Hepatocyte (in vitro differentiated cells): ENCODE measurements around the gene KIAA0825. TPM values are rescaled to one million over a fixed set of nuclear protein-coding genes. Genes with fewer than 3 reads are reported as not detected.

Source experiments
- DNase-seq: peaks from one replicate; pipeline ENCODE4 v3.0.0-alpha.2; 2016; ENCODE audit warnings: low spot score
- H2AFZ ChIP-seq: fragments of 200-600 bp; sonication (generic); 2 replicates; pipeline ENCODE4 v1.6.0; 2016; ENCODE audit warnings: antibody characterized with exemption, mild to moderate bottlenecking
- H3K27ac ChIP-seq: fragments of 200-600 bp; sonication (generic); 2 replicates; pipeline ENCODE4 v1.5.1; 2016; ENCODE audit warnings: mild to moderate bottlenecking
- H3K27me3 ChIP-seq: fragments of 200-600 bp; sonication (generic); 2 replicates; pipeline ENCODE4 v1.6.1; 2016
- H3K36me3 ChIP-seq: fragments of 200-600 bp; sonication (generic); replicated peaks from 2 replicates; pipeline ENCODE4 v1.5.1; 2016; ENCODE audit warnings: low read depth; ENCODE audit not compliant: insufficient read depth
- H3K4me1 ChIP-seq: fragments of 200-600 bp; sonication (generic); 2 replicates; pipeline ENCODE4 v1.5.1; 2016; ENCODE audit warnings: mild to moderate bottlenecking, moderate library complexity; ENCODE audit not compliant: insufficient read depth
- H3K4me2 ChIP-seq: fragments of 200-600 bp; sonication (generic); 2 replicates; pipeline ENCODE4 v1.6.0; 2016
- H3K4me3 ChIP-seq: fragments of 200-600 bp; sonication (generic); 2 replicates; pipeline ENCODE4 v1.5.1; 2016; ENCODE audit warnings: mild to moderate bottlenecking
- H3K79me2 ChIP-seq: fragments of 200-600 bp; sonication (generic); 2 replicates; pipeline ENCODE4 v1.6.0; 2017; ENCODE audit warnings: mild to moderate bottlenecking
- H3K9me2 ChIP-seq: fragments of 200-600 bp; sonication (generic); replicated peaks from 2 replicates; pipeline ENCODE4 v1.6.0; 2017; ENCODE audit warnings: mild to moderate bottlenecking; ENCODE audit not compliant: insufficient read depth
- H3K9me3 ChIP-seq: fragments of 200-600 bp; sonication (generic); 2 replicates; pipeline ENCODE4 v1.5.1; 2016; ENCODE audit warnings: low read depth, mild to moderate bottlenecking
- H4K20me1 ChIP-seq: fragments of 200-600 bp; sonication (generic); 2 replicates; pipeline ENCODE4 v1.6.0; 2016; ENCODE audit warnings: mild to moderate bottlenecking; ENCODE audit not compliant: insufficient read depth, poor library complexity, severe bottlenecking
- EZH2 ChIP-seq: fragments of 200-600 bp; sonication (generic); IDR thresholded peaks from 2 replicates; pipeline ENCODE4 v1.6.1; 2016; ENCODE audit warnings: antibody characterized with exemption, mild to moderate bottlenecking, borderline replicate concordance
- EZH2phosphoT487 ChIP-seq: fragments of 200-600 bp; sonication (generic); IDR thresholded peaks from one replicate; pipeline ENCODE4 v1.6.1; 2018; ENCODE audit warnings: antibody characterized with exemption, mild to moderate bottlenecking, low read depth, moderate library complexity; ENCODE audit not compliant: unreplicated experiment, severe bottlenecking
- WGBS: methylation state at CpG from one replicate; pipeline ENCODE4 v1.1.6; 2016; ENCODE audit warnings: low lambda C conversion rate; ENCODE audit errors: missing lambda C conversion rate; 5-methylcytosine and 5-hydroxymethylcytosine counted together
- polyA plus RNA-seq: library from polyadenylated mRNA; unstranded; fragments of >200 nt; fragmentation: Nextera tagmentation; extraction: Ambion mirVana; gene quantifications from 2 replicates; pipeline ENCODE4 v1.2.1, GENCODE V29; 2016
- total RNA-seq: library from RNA; depleted of rRNA; stranded (reverse); fragments of >200 nt; gene quantifications from 2 replicates; pipeline ENCODE4 v1.2.3, GENCODE V29; 2014
- TF ChIP-seq, protein P1 (sequence below): fragments of 200-600 bp; sonication (generic); IDR thresholded peaks from 2 replicates; pipeline ENCODE4 v1.5.1; 2016; ENCODE audit warnings: antibody characterized with exemption, mild to moderate bottlenecking; ENCODE audit not compliant: poor library complexity

KIAA0825 gene
- total and polyA plus RNA-seq, 2 experiments from 2014 or later = 2.1 to 4.5 TPM

DNA sequence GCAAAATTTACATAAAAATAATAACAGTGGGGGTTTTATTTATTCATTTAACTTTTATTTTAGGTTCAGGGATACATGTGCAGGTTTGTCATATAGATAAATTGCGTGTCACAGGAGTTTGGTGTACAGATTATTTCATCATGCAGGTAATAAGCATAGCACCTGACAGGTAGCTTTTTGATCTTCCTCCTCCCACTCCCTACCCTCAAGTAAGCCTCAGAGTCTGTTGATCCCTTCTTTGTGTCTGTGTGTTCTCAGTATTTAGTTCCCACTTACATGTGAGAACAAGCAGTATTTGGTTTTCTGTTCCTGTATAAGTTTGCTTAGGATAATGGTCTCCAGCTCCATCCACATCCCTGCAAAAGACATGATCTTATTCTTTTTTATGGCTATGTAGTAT lies 240.3 kb downstream of the KIAA0825 start:
- DNase-seq = no peak
- Histone ChIP-seq H3K27me3 (no peaks in the 10 kb centered on the region), H3K4me1 (peaks cover 8% of the 10 kb centered on the region), H3K36me3 (no peaks in the 10 kb centered on the region), H3K79me2 (no peaks in the 10 kb centered on the region), H3K9me2 (no peaks in the 10 kb centered on the region), H2AFZ (no peak overlapping the region), H3K9me3 (no peaks in the 10 kb centered on the region), H3K27ac (no peak overlapping the region), H3K4me2 (no peak overlapping the region), H3K4me3 (no peak overlapping the region), H4K20me1 (no peaks in the 10 kb centered on the region)
- WGBS = 85% methylated on average over 1 of the region's 1 CpG
- TF ChIP-seq EZH2 (no peak), EZH2phosphoT487 (no peak)
- TF ChIP-seq, protein P1, sequence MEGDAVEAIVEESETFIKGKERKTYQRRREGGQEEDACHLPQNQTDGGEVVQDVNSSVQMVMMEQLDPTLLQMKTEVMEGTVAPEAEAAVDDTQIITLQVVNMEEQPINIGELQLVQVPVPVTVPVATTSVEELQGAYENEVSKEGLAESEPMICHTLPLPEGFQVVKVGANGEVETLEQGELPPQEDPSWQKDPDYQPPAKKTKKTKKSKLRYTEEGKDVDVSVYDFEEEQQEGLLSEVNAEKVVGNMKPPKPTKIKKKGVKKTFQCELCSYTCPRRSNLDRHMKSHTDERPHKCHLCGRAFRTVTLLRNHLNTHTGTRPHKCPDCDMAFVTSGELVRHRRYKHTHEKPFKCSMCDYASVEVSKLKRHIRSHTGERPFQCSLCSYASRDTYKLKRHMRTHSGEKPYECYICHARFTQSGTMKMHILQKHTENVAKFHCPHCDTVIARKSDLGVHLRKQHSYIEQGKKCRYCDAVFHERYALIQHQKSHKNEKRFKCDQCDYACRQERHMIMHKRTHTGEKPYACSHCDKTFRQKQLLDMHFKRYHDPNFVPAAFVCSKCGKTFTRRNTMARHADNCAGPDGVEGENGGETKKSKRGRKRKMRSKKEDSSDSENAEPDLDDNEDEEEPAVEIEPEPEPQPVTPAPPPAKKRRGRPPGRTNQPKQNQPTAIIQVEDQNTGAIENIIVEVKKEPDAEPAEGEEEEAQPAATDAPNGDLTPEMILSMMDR = no peak

DNA sequence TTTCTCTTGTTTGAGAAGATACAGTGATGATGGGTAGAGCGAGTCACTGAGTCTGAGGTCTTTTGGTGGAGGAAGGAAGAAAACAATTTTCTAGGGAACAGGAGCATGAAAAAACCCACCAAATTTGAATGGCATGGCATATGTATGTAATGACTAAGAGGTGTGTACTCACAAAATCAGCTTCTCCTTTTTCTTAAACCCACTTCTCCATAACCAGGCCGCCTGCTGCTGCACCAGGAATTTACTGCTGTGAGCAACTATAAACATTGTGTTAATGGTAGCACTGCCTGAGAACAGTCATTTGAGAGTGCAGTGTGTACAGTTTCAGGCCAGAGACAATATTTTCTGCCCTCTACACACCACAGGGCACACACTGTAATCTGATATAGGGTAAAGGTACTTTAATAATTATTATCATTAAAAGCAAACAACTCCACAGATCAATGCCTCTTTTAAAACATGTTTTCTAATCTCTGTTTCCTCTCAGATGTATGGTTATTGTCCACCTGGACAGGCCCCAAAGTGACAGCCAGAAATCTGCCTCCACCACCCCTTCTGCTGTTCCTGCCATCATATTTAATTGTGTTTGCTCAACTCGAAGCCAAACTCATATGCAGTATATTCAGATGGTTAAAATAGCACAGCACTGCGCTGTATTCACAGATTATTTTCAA lies 241.6 kb downstream of the KIAA0825 start:
- no peak for DNase-seq
- Histone ChIP-seq H3K4me2 (no peak overlapping the region), H3K27me3 (no peaks in the 10 kb centered on the region), H3K4me3 (no peak overlapping the region), H3K79me2 (no peaks in the 10 kb centered on the region), H3K36me3 (no peaks in the 10 kb centered on the region), H2AFZ (no peak overlapping the region), H3K4me1 (peaks cover 8% of the 10 kb centered on the region), H4K20me1 (no peaks in the 10 kb centered on the region), H3K9me2 (no peaks in the 10 kb centered on the region), H3K9me3 (no peaks in the 10 kb centered on the region), H3K27ac (no peak overlapping the region)
- TF ChIP-seq, protein P1 = no peak
- TF ChIP-seq EZH2 (no peak), EZH2phosphoT487 (no peak)
- 61% methylated on average over 4 of the region's 4 CpGs for WGBS

- no peaks in the 10 kb centered on the region for H3K9me3 ChIP-seq
- no peaks in the 10 kb centered on the region for H3K36me3 ChIP-seq
- H3K4me2 ChIP-seq = no peak overlapping the region
- H3K79me2 ChIP-seq = no peaks in the 10 kb centered on the region
- H4K20me1 ChIP-seq = no peaks in the 10 kb centered on the region
- DNase-seq = no peak
- TF ChIP-seq, protein P1 = no peak
- TF ChIP-seq EZH2phosphoT487 = no peak
- TF ChIP-seq EZH2 = no peak
- H3K4me3 ChIP-seq = no peak overlapping the region
- 67% methylated on average over 2 of the region's 2 CpGs for WGBS
- H3K4me1 ChIP-seq = peaks cover 8% of the 10 kb centered on the region
- no peak overlapping the region for H2AFZ ChIP-seq
- no peaks in the 10 kb centered on the region for H3K27me3 ChIP-seq
- H3K27ac ChIP-seq = no peak overlapping the region
- no peaks in the 10 kb centered on the region for H3K9me2 ChIP-seq
Observed at GRCh38 chr5:94375801-94376200, 242.6 kb downstream of the KIAA0825 start.

DNA sequence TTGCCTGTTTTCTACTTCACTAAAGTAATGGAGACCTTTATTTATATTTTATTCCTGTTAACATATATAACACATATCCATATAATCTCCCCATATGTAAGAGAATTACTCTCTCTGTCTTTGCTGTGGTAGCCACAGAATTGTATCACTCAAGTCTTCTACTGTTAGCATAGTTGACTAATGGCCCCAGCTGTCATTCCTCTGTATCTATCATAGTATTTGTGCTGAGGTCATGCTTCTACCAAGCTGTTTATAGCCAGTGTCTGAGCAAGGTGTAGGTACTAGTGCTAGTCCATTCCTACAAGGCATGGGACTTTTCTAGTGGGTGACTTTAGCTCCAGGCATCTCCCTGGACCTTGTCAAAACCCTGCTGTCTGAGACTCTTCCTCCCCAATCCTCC lies 244.1 kb downstream of the KIAA0825 start:
- no peak for DNase-seq
- no peaks in the 10 kb centered on the region for H3K27me3 ChIP-seq
- no peak overlapping the region for H3K27ac ChIP-seq
- TF ChIP-seq EZH2phosphoT487 (no peak), EZH2 (no peak)
- TF ChIP-seq, protein P1 = no peak
- H3K4me2 ChIP-seq = no peak overlapping the region
- H3K79me2 ChIP-seq = no peaks in the 10 kb centered on the region
- H3K4me1 ChIP-seq = peaks cover 8% of the 10 kb centered on the region
- H3K9me3 ChIP-seq = no peaks in the 10 kb centered on the region
- H3K9me2 ChIP-seq = no peaks in the 10 kb centered on the region
- no peak overlapping the region for H3K4me3 ChIP-seq
- no peaks in the 10 kb centered on the region for H4K20me1 ChIP-seq
- H3K36me3 ChIP-seq = no peaks in the 10 kb centered on the region
- no peak overlapping the region for H2AFZ ChIP-seq
